ENCODE results near the gene LTO1.

Gene LTO1

DNA sequence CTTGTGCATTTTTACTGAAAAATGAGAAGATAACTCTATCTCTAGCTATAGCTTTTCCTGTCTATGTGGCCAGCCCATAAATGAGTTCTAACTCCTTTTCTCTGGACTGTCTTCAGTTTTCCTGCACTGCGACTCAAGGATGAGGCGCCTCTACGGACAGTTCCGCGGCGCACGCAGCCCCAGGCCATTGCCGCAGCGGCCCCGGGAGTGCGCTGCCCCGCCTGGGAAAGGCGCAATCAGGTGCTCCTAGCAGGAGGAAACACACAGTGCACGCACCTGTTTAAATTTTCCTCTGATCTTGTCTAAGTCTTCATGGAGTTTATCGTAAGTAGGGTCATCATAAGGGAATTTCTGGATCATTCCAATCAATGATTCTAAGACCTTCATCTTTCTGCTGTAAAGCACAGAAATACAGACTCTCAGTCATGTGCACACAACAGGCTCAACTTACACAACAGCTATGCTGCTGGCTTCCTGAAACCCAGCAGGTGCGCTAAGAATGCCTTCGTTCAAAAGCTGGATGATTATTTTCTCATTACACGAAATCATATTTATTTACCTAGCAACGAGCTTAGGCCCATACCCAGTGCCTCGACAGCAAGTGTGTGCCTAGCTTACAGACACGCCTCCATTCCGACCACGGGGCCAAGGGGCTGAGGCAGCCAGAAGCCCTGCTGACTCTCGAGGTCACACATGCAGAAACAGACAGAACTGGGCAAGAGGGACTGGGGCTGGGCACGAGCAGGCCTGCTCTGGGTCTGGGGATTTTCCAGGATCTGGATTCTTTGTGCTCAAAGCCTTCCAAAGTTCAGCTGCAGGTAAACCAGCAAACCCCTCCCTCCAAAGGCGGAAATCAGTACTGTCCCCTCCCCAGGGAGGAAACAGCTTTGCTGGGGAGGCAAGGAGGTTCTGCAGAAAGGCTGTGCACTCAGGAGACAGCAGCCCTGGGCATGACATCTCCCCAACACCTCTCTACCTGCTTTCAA, 7.2 kb downstream of the LTO1 start:
- DNase-seq (ENCODE audit: extremely low spot score), result no peak
- POLR2A ChIA-PET, result no interaction called here
- TF ChIP-seq, protein P1, sequence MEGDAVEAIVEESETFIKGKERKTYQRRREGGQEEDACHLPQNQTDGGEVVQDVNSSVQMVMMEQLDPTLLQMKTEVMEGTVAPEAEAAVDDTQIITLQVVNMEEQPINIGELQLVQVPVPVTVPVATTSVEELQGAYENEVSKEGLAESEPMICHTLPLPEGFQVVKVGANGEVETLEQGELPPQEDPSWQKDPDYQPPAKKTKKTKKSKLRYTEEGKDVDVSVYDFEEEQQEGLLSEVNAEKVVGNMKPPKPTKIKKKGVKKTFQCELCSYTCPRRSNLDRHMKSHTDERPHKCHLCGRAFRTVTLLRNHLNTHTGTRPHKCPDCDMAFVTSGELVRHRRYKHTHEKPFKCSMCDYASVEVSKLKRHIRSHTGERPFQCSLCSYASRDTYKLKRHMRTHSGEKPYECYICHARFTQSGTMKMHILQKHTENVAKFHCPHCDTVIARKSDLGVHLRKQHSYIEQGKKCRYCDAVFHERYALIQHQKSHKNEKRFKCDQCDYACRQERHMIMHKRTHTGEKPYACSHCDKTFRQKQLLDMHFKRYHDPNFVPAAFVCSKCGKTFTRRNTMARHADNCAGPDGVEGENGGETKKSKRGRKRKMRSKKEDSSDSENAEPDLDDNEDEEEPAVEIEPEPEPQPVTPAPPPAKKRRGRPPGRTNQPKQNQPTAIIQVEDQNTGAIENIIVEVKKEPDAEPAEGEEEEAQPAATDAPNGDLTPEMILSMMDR (IDR thresholded peaks at IDR 0.05; ENCODE audit: control extremely low read depth, extremely low read depth, low read depth, missing control alignments), result no peak
- CTCF ChIA-PET, result interaction anchor here (1.8 to 4.9 kb wide), 3 partner anchors 9 to 568 kb away, joined by 5 to 57 read pairs (median 32); no protein-coding TSS in a partner anchor

DNA sequence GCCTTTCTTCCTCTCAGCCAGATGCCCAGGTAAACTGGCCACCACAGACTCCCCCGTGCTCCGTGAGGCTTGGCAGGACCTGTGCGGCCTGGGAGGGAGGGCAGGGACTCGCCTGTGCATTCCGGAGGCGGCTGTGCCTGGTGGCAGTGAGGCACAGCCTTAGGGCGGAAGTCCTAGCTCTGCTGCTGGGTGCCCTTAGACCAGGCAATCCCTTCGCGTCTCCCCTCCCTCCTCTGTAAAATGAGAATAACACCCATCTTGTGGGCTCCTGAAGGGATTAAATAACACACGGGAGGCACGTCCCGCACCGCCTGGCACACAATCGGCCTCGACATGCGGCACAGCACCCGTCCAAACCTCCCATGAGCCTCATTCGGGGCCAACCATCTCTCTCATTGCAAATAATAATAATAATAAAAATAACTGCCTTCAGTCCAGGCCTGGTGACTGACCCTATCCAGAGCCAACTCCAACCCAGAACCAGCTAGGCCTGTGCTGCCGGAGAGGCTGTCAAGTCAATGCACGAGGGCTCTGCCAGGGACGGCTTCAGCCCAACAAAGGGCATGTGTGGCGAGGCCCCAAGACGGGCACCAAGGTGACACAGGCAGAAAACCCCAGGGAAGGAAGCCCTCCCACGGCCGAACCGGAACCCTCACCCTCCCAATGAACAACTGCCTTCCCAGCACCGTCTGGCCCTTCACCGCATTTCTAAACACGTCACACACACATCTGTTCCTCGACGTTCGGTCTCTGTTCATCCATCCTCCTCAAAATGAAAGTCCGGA, 8.2 kb downstream of the LTO1 start:
- POLR2A ChIA-PET, result no interaction called here
- TF ChIP-seq, protein P1 (IDR thresholded peaks at IDR 0.05; ENCODE audit: control extremely low read depth, extremely low read depth, low read depth, missing control alignments), result no peak
- no peak for DNase-seq (ENCODE audit: extremely low spot score)
- CTCF ChIA-PET, result interaction anchor here (1.4 kb wide), 1 partner anchor 8 kb away, joined by 5 read pairs; the partner anchor contains the start of gene LTO1

DNA sequence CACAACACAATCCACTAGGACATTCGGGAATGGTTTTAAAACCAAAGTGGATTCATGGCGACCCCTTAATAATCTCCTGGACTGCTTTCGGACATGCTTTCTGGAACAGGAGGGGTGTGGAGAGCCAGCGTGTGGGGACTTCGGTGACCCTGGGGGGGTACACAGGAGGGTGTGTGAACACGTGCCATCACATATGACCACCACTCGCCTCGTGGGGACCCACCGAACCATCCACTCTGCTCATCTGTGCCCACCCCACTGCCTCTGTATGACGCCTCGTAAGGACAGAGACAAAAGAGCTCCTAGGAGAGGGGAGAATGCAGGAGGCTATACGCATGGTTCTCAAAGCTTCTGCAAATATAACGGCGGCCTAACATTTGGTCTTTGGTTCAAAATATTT, 8.9 kb downstream of the LTO1 start:
- DNase-seq (ENCODE audit: extremely low spot score), result no peak
- ChIA-PET POLR2A (no interaction called here), CTCF (interaction anchor here (1.4 kb wide), 1 partner anchor 8 kb away, joined by 5 read pairs; the partner anchor contains the start of gene LTO1)
- TF ChIP-seq, protein P1 (IDR thresholded peaks at IDR 0.05; ENCODE audit: control extremely low read depth, extremely low read depth, low read depth, missing control alignments), result no peak

DNA sequence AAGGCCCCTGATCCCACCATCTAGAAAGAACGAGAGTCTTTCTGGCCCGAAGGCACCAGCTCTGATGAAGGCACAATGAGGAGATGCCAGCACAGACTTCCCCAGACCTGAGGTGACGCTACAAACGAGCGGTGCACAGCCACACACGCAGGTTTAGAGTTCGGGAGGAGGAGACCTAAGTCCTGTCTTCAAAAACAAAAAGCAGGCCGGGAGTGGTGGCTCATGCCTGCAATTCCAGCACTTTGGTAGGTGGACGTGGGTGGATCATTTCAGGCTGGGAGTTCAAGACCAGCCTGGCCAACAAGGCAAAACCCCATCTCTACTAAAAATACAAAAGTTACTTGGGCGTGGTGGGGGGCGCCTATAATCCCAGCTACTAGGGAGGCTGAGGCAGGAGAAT, 9.5 kb downstream of the LTO1 start:
- ChIA-PET POLR2A (no interaction called here), CTCF (interaction anchor here (1.4 kb wide), 1 partner anchor 9 kb away, joined by 5 read pairs; the partner anchor contains the start of gene LTO1)
- DNase-seq (ENCODE audit: extremely low spot score), result no peak
- TF ChIP-seq, protein P1 (IDR thresholded peaks at IDR 0.05; ENCODE audit: control extremely low read depth, extremely low read depth, low read depth, missing control alignments), result no peak

DNA sequence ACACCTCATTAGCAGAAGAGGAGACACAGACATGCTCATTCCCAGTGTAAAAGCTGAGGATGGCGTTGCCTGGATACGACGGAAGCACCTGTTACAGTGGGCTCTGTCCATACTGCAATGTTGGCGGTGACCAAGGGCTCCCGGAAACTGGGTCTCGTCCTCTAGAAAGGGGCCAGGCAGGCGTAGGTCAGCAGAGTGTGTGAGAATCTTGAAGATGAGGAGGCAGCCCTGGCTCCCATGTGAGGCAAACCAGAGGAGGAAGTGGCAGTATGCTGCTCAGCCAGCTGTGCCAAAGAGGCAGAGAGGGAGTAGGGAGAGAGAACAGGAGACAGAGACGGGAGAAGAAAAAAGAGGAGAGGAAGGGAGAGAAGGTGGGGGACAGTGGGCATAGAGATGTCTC, 10.3 kb downstream of the LTO1 start:
- TF ChIP-seq, protein P1 (IDR thresholded peaks at IDR 0.05; ENCODE audit: control extremely low read depth, extremely low read depth, low read depth, missing control alignments), result no peak
- ChIA-PET CTCF (interaction anchor here (1.0 kb wide), 1 partner anchor 563 kb away, joined by 3 read pairs; no protein-coding TSS in a partner anchor), POLR2A (no interaction called here)
- no peak for DNase-seq (ENCODE audit: extremely low spot score)

DNA sequence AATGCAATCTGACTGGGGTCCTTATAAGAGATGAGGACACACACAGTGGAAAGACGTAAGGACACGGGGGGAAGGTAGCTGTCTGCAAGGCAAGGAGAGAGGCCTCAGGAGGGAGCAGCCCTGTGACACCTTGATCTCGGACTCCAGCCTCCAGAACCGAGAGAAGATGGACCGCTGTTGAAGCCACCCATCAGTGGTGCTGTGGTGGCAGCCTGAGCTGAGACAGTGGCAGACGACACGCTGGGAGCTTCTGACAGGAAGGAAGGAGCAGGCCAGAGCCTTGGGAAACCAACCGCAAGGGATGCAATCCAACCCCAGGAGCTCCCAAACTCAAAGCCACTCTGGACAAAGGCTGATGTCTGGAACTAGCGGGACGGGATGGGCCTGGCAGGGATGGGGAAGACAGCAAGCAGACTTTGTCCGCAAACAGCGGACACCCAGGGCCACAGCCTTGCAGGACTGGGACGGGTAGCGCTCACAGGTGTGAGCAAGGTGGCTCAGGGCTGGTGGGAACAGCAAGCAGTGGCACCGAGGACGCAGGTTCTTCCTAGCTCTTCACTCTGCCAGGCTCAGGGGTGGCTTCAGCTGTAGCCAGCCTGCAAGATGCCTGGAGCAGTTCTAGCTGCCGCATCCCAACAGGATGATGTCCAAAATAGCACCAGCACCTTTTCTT, 10.9 kb downstream of the LTO1 start:
- TF ChIP-seq, protein P1 (IDR thresholded peaks at IDR 0.05; ENCODE audit: control extremely low read depth, extremely low read depth, low read depth, missing control alignments), result no peak
- CTCF ChIA-PET, result interaction anchor here (1.0 kb wide), 1 partner anchor 563 kb away, joined by 3 read pairs; no protein-coding TSS in a partner anchor
- POLR2A ChIA-PET, result no interaction called here
- no peak for DNase-seq (ENCODE audit: extremely low spot score)

Data from GM10248 (cell line).